ENCODE results near the gene TCF7L1. TPM values are rescaled to one million over a fixed set of nuclear protein-coding genes. Genes with fewer than 3 reads are reported as not detected.

TCF7L1 gene
- total RNA-seq, 6 experiments from 2014 or later: 1.2 to 8.8 (median 3.7) TPM

GRCh38 chr2:85106489-85107180, 26.6 kb upstream of the TCF7L1 start:
- 74% methylated on average over 8 of the region's 8 CpGs for WGBS (ENCODE audit: insufficient coverage, low coverage, low lambda C conversion rate, missing lambda C conversion rate)

GRCh38 chr2:85110991-85111560, 22.1 kb upstream of the TCF7L1 start:
- TF ChIP-seq, protein P1, sequence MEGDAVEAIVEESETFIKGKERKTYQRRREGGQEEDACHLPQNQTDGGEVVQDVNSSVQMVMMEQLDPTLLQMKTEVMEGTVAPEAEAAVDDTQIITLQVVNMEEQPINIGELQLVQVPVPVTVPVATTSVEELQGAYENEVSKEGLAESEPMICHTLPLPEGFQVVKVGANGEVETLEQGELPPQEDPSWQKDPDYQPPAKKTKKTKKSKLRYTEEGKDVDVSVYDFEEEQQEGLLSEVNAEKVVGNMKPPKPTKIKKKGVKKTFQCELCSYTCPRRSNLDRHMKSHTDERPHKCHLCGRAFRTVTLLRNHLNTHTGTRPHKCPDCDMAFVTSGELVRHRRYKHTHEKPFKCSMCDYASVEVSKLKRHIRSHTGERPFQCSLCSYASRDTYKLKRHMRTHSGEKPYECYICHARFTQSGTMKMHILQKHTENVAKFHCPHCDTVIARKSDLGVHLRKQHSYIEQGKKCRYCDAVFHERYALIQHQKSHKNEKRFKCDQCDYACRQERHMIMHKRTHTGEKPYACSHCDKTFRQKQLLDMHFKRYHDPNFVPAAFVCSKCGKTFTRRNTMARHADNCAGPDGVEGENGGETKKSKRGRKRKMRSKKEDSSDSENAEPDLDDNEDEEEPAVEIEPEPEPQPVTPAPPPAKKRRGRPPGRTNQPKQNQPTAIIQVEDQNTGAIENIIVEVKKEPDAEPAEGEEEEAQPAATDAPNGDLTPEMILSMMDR (IDR thresholded peaks at IDR 0.05): no peak
- TF ChIP-seq POLR2A (IDR thresholded peaks at IDR 0.05): no peak
- DNase-seq: no peak
- intact Hi-C loops (cut with DNase I): no loop called here
- peaks cover 0 to 19% (median 7%) of the 10 kb centered on the region in 4 donors for H3K4me1 ChIP-seq
- no peaks in the 10 kb centered on the region for H3K9me3 ChIP-seq
- 71% methylated on average over 1 of the region's 3 CpGs for WGBS (ENCODE audit: insufficient coverage, low coverage, low lambda C conversion rate, missing lambda C conversion rate)
- no peak overlapping the region for H3K27ac ChIP-seq
- H3K4me3 ChIP-seq: no peak overlapping the region
- no peak for ATAC-seq
- no peaks in the 10 kb centered on the region for H3K27me3 ChIP-seq
- no peaks in the 10 kb centered on the region for H3K36me3 ChIP-seq

More at GRCh38 chr2:85106489-85107180, 26.6 kb upstream of the TCF7L1 start:
- intact Hi-C loops (cut with DNase I): no loop called here
- TF ChIP-seq, protein P1 (IDR thresholded peaks at IDR 0.05): no peak
- TF ChIP-seq POLR2A (IDR thresholded peaks at IDR 0.05): no peak
- Histone ChIP-seq H3K36me3 (no peaks in the 10 kb centered on the region), H3K27me3 (no peaks in the 10 kb centered on the region), H3K4me1 (no peaks in the 10 kb centered on the region), H3K27ac (no peak overlapping the region), H3K9me3 (no peaks in the 10 kb centered on the region), H3K4me3 (no peak overlapping the region)
- ATAC-seq (no peak), DNase-seq (no peak)

- WGBS (ENCODE audit: insufficient coverage, low coverage, low lambda C conversion rate, missing lambda C conversion rate): 83% methylated on average over 1 of the region's 3 CpGs
- TF ChIP-seq, protein P1 (IDR thresholded peaks at IDR 0.05): no peak
- TF ChIP-seq POLR2A (IDR thresholded peaks at IDR 0.05): no peak
Observed at GRCh38 chr2:85111819-85112281, 21.3 kb upstream of the TCF7L1 start.

GRCh38 chr2:85112906-85113625, 20.1 kb upstream of the TCF7L1 start:
- Histone ChIP-seq H3K36me3 (no peaks in the 10 kb centered on the region), H3K4me1 (peaks cover 0 to 25% (median 8%) of the 10 kb centered on the region in 4 donors), H3K27ac (no peak overlapping the region), H3K27me3 (no peaks in the 10 kb centered on the region), H3K4me3 (no peak overlapping the region), H3K9me3 (no peaks in the 10 kb centered on the region)
- TF ChIP-seq, protein P1 (IDR thresholded peaks at IDR 0.05): no peak
- TF ChIP-seq POLR2A (IDR thresholded peaks at IDR 0.05): no peak
- intact Hi-C loops (cut with DNase I): no loop called here
- WGBS (ENCODE audit: insufficient coverage, low coverage, low lambda C conversion rate, missing lambda C conversion rate): 50% methylated on average over 2 of the region's 2 CpGs
- ATAC-seq (no peak), DNase-seq (no peak)

More at GRCh38 chr2:85111819-85112281, 21.3 kb upstream of the TCF7L1 start:
- no peak for ATAC-seq
- no peak overlapping the region for H3K4me3 ChIP-seq
- H3K27ac ChIP-seq: no peak overlapping the region
- H3K27me3 ChIP-seq: no peaks in the 10 kb centered on the region
- intact Hi-C loops (cut with DNase I): no loop called here
- DNase-seq: no peak
- peaks cover 0 to 24% (median 8%) of the 10 kb centered on the region in 4 donors for H3K4me1 ChIP-seq
- no peaks in the 10 kb centered on the region for H3K36me3 ChIP-seq
- no peaks in the 10 kb centered on the region for H3K9me3 ChIP-seq

Data from right lobe of liver (tissue), 6 donors.